GM21528 (cell line): ENCODE measurements around the gene MC1R.
"Not testable (repeated sequence)": the region's sequence is repeated elsewhere in the genome, so short reads cannot be mapped to it uniquely, and the experiment has no call there.

Experiments used
- ATAC-seq: cut with Tn5 transposase; IDR thresholded peaks from one replicate; pipeline ENCODE4 v1.9.1; 2021; ENCODE audit warnings: mild to moderate bottlenecking, moderate library complexity; ENCODE audit not compliant: unreplicated experiment, low FRiP score

The MC1R gene

DNA sequence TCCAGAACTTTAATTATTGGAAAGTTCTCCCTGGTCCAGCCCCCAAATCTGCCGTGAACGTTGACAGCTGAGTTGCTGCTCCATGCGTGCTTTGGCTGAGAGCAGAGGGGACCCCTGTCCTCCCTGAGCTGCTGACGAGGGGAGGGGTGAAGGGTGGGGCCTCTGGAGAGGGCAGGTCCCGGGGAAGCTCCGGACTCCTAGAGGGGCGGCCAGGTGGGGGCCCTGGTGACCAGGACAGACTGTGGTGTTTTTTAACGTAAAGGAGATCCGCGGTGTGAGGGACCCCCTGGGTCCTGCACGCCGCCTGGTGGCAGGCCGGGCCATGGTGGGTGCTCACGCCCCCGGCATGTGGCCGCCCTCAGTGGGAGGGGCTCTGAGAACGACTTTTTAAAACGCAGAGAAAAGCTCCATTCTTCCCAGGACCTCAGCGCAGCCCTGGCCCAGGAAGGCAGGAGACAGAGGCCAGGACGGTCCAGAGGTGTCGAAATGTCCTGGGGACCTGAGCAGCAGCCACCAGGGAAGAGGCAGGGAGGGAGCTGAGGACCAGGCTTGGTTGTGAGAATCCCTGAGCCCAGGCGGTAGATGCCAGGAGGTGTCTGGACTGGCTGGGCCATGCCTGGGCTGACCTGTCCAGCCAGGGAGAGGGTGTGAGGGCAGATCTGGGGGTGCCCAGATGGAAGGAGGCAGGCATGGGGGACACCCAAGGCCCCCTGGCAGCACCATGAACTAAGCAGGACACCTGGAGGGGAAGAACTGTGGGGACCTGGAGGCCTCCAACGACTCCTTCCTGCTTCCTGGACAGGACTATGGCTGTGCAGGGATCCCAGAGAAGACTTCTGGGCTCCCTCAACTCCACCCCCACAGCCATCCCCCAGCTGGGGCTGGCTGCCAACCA, at the start of gene MC1R:
MC1R (plus strand) TSS at position 410 of the 895 bp plus-strand sequence; CDS start at position 807, 397 bp downstream.
- no peak for ATAC-seq

DNA sequence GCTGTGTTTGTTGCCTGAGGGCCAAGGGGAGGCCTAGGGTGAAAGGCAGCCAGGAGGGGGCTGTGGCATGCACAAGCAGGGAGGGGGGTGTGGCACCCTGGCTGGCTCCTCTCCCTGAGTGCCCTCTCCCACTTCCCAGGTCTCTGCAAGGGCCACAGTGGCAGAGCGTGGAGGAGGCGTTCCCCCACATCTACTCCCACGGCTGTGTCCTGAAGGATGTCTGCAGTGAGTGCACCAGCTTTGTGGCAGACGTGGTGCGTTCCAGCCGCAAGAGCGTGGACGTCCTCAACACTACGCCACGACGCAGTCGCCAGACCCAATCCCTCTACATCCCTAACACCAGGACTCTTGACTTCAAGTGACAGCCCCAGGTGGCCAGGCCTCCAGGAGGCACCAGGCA, 48.8 kb upstream of the MC1R start:
- ATAC-seq, result no peak

DNA sequence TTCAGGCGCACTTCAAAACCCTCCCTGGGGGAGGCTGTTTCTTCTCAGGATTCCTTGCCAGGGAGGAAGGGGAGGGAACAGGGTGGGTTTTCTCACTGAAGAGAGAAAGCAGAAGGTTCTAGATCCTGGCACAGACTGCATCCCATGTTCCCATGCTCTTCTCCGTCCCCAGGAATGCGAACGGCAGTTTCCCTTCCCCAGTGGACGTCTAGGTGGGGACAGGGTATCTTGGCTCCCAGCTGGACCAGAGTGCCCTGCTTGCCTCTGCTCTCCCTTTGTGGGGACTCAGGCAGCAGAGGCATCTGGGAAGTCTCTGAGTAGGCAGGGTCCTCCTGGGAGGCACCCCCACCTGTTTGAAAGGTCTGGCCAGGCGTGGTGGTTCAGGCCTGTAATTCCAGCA, 48.2 kb upstream of the MC1R start:
- ATAC-seq, result no peak

GRCh38 chr16:89871895-89872294, 46.8 kb upstream of the MC1R start:
- ATAC-seq, result no peak

- ATAC-seq, result peak; percentile 47
Observed at GRCh38 chr16:89873109-89873971, 45.3 kb upstream of the MC1R start, which contains the start of gene TCF25. TSS of gene TCF25 (plus strand) at chr16:89873592. CDS start at chr16:89873668, 76 bp downstream.

GRCh38 chr16:89873972-89874689, 44.5 kb upstream of the MC1R start:
- peak; percentile 61 for ATAC-seq

DNA sequence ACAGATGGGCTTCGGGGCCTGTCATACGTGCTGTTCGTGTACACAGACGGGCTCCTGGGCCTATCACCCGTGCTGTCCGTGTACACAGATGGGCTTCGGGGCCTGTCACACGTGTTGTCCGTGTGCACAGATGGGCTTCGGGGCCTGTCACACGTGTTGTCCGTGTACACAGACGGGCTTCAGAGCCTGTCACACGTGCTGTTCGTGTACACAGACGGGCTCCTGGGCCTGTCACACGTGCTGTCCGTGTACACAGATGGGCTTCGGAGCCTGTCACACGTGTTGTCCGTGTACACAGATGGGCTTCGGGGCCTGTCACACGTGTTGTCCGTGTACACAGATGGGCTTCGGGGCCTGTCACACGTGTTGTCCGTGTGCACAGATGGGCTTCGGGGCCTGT, 39.5 kb upstream of the MC1R start:
- not testable (repeated sequence) for ATAC-seq

DNA sequence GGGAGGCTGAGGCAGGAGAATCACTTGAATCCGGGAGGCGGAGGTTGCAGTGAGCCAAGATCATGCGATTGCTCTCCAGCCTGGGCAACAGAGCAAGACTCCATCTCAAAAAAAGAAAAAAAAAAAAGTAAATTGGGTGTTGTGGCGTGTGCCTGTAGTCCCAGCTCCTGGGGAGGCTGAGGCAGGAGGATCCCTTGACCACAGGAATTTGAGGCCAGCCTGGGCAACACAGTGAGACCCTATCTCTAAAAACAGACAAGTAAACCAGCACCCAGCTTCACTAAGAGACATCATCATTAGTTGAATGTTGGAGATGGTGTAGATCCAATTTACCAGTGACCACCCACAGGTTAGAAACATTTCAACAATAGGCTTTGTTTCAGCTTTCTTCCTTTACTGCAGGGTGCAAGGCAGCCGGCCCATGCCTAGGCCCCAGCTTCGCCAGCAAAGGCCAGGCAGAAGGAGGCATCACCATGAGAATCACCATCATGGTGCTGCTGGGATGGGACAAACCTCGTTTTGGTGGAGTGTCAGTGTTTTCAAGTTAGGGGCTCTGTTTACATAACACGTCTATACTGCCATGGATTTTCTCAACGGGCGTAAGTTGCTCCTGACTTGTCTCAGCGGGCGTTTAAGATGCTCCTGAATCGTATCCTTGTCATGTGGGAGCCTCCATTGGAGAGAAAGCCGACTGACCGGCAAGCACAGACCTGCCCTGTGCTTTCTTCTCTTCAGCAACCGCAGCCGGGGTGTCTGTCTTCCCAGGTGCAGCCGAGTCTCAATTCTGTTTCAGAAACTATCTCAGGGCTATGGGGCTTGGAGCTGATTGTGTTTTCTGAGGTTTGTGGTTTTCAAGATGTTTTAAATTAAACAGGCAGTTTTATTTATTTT, 37.9 kb upstream of the MC1R start:
- ATAC-seq, result no peak

- ATAC-seq, result no peak
Observed at GRCh38 chr16:89881368-89881730, 37.3 kb upstream of the MC1R start.

GRCh38 chr16:89883346-89884040, 35.2 kb upstream of the MC1R start:
- ATAC-seq, result no peak

DNA sequence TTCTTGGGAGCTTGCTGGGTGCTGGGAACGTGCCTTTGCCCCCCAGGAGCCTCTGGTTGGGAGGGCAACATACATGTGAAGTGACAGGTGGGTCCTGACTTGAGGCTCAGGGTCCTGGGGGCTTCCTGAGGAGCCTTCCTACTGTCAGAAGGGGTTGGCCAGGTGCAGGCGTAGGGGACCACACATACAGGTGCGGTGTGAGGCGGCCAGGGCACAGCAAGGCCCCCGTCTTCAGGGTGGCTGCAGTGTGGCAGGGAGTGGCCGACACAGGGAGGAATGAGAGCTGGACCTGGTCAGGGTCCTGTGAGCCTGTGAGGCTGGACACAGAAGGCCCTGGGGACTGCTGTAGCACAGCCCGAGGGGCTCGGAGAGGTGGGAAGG, 34.6 kb upstream of the MC1R start:
- ATAC-seq, result no peak

DNA sequence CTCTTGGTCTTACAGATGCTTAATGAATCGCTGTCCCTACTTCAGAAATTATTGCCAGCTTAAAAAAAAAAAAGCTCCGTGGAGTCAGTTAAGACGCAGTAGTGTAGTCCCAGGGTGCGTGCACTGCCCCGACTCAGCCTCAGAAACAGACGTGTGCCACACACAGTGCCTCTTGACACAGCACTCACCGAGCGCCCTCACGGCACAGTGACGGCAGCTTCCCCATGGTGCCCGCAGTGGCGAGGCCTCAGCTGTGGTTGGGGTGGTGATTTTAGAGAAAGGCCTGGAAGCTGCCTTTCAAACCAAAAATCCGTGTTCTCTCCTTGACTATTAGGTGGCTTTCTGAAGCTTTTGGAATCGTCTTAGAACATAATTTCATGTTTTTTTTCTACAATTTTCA, 31.4 kb upstream of the MC1R start:
- no peak for ATAC-seq

GRCh38 chr16:89890200-89890599, 28.5 kb upstream of the MC1R start:
- ATAC-seq, result no peak

- no peak for ATAC-seq
Observed at GRCh38 chr16:89890886-89891657, 27.6 kb upstream of the MC1R start.

GRCh38 chr16:89892055-89892630, 26.5 kb upstream of the MC1R start:
- no peak for ATAC-seq

GRCh38 chr16:89892635-89893034, 26.0 kb upstream of the MC1R start:
- no peak for ATAC-seq

- no peak for ATAC-seq
Observed at GRCh38 chr16:89893642-89894548, 24.8 kb upstream of the MC1R start.
